Suppressor macrophage (primary cell): Measurements from ENCODE around the gene HSD17B7.
"Not testable (repeated sequence)": the region's sequence is repeated elsewhere in the genome, so short reads cannot be mapped to it uniquely, and the experiment has no call there.

ENCODE experiments used
- DNase-seq, 4 experiments: peaks; one replicate each; pipeline ENCODE4 v3.0.0-alpha.2; 2020 to 2022

Gene HSD17B7

GRCh38 chr1:162812357-162812756 lies 21.9 kb downstream of the HSD17B7 start:
- DNase-seq = not testable (repeated sequence)

GRCh38 chr1:162818136-162818535 lies 27.6 kb downstream of the HSD17B7 start:
- not testable (repeated sequence) for DNase-seq

GRCh38 chr1:162818666-162819065 lies 28.2 kb downstream of the HSD17B7 start:
- not testable (repeated sequence) for DNase-seq

- DNase-seq = no peak
Measured at GRCh38 chr1:162822391-162823200, 32.1 kb downstream of the HSD17B7 start.

GRCh38 chr1:162823231-162823630 lies 32.7 kb downstream of the HSD17B7 start:
- DNase-seq = no peak

GRCh38 chr1:162823771-162824525 lies 33.4 kb downstream of the HSD17B7 start:
- no peak for DNase-seq

- DNase-seq = no peak
Measured at GRCh38 chr1:162829268-162829667, 38.8 kb downstream of the HSD17B7 start.

- DNase-seq = no peak
Measured at GRCh38 chr1:162832470-162832869, 42.0 kb downstream of the HSD17B7 start.

GRCh38 chr1:162835157-162835899 lies 44.8 kb downstream of the HSD17B7 start:
- DNase-seq = no peak

GRCh38 chr1:162838863-162839262 lies 48.4 kb downstream of the HSD17B7 start:
- DNase-seq = no peak

GRCh38 chr1:162840250-162840839 lies 49.8 kb downstream of the HSD17B7 start:
- no peak for DNase-seq

- DNase-seq = no peak
Measured at GRCh38 chr1:162844153-162844552, 53.7 kb downstream of the HSD17B7 start.

- no peak for DNase-seq
Measured at GRCh38 chr1:162846256-162847212, 56.0 kb downstream of the HSD17B7 start.

GRCh38 chr1:162847839-162848453 lies 57.4 kb downstream of the HSD17B7 start:
- peak; percentile 70 to 88 (median 84) for DNase-seq

GRCh38 chr1:162849711-162850110 lies 59.2 kb downstream of the HSD17B7 start:
- no peak for DNase-seq

- no peak for DNase-seq
Measured at GRCh38 chr1:162851341-162851740, 60.8 kb downstream of the HSD17B7 start.

GRCh38 chr1:162854245-162854882 lies 63.9 kb downstream of the HSD17B7 start:
- peak; percentile 66 to 83 (median 77) for DNase-seq

- DNase-seq = no peak
Measured at GRCh38 chr1:162855461-162856150, 65.1 kb downstream of the HSD17B7 start.

- no peak for DNase-seq
Measured at GRCh38 chr1:162856260-162856659, 65.8 kb downstream of the HSD17B7 start.

- DNase-seq = no peak
Measured at GRCh38 chr1:162857850-162858249, 67.3 kb downstream of the HSD17B7 start.
